HPDE6-E6E7 (cell line): ENCODE results near the gene ZNF727.
"Not testable (repeated sequence)": the region's sequence is repeated elsewhere in the genome, so short reads cannot be mapped to it uniquely, and the experiment has no call there.

ENCODE experiments used
- DNase-seq: peaks from one replicate; pipeline ENCODE4 v3.0.0; 2011; ENCODE audit warnings: missing footprints; ENCODE audit errors: extremely low spot score

The ZNF727 gene

DNA sequence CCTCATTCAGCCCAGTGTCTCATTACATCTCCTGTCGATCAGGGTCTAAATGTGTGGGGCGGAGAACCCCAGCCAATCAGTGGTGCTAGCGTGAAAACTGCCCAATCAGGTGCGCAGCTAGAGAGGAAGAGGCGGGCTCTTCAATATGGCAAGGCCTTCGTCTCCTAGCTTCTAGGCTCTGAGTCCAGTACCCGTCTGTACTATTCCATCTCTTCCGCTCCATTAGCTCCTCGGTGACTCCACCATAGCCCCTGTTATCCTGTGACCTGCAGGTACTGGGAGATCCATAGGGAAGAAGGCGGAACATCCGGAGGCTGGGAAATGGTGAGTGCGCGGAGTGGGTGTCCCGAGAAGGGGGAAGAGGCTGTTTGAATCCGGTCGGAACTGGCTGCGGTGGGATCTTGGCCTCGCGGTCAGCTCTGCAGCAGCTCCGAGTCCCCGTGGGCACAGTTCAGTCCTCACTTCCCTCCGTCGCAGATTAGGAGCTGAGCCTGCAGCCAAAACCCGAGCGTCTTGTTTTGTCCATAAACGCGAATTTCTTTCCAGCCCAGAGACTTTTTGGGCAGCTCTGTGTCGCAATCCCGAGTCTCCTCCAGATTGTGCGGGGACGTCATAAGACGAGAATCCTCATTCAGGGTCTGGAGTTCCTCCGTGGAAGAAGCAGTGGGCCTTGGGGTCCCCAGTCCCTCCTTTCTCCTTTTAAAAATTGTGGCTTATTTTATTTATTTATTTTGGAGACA, at the start of gene ZNF727:
Gene ZNF727 (plus strand): TSS at position 134 of the 740 bp plus-strand sequence. CDS start 188 bp downstream, at position 322.
- no peak for DNase-seq

DNA sequence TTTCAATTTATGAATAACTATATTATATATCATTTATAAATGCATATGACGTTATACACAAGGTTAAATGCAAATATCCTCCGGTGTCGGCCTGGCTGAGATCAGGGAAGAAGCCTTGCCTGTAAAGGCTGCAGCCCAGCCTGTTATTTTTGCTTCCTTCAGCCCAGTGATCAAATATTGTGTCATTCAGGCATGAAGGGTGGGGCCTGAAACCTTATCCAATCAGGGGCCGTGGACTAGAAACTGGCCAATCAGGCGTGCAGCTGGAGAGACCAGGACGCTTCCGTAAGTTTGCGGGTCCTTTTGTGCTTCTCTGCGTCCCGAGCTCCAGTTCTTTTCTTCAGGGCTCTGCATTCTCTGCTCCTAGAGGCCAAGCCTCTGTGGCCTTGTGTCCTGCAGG, 46.7 kb upstream of the ZNF727 start, which contains the start of gene ZNF722:
Gene ZNF722 (plus strand): TSS at position 301 of the 400 bp plus-strand sequence. CDS start 113 bp downstream, outside the sequence.
- DNase-seq = no peak

DNA sequence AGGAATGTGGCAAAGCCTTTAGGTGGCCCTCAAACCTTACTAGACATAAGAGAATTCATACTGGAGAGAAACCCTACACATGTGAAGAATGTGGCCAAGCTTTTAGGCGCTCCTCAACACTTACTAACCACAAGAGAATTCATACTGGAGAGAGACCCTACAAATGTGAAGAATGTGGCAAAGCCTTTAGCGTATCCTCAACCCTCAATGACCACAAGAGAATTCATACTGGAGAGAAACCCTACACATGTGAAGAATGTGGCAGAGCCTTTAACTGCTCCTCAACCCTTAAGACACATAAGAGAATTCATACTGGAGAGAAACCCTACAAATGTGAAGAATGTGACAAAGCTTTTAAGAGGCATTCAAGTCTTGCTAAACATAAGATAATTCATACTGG, 29.7 kb upstream of the ZNF727 start:
- not testable (repeated sequence) for DNase-seq

DNA sequence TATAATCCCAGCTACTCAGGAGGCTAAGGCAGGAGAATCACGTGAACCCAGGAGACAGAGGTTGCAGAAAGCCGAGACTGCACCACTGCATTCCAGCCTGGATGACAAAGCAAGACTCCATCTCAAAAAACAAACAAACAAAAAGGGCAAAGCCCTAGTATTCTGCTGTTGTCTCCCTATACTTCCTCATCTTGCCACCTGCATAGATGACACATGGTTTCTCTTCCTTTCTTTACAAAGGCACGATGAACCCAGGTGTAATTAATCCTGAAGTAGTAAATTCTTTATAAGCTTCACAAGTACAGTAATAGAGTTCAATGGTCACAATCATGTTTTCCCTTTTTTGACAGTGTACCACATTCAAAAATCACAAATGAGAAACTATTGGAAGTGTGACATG, 9.8 kb upstream of the ZNF727 start:
- no peak for DNase-seq

DNA sequence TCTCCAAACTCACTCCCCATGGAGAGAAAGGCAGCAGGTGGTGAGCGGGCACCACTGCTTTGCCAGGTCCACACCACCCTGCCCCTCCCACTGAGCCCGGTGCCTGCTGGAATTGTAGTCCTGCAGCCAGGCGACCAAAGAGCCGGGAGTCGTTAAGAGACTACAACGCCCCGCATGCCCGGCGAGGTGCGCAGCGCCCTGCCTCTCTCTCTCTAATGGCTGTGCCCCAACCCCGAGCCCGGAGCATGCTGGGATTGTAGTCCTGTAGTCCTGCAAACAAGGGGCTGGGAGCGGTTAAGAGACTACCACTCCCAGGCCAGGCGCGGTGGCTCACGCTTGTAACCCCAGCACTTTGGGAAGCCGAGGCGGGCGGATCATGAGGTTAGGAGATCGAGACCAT, 8.1 kb upstream of the ZNF727 start:
- DNase-seq = no peak

DNA sequence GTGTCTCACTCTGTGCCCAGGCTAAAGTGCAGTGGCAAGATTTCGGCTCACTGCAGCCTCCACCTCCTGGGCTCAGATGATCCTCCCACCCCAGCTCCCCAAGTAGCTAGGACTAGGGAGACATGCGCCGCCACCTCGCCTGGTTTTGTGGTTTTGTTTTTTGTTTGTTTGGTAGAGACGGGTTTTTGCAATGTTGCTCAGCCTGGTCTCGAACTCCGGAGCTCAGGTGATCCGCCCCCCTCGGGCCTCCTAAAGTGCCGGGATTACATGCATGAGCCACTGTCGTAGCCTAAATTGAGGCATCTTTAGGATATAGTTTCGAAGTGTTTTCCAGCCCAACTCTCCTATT, 781 bp downstream of the ZNF727 start:
- DNase-seq = no peak

DNA sequence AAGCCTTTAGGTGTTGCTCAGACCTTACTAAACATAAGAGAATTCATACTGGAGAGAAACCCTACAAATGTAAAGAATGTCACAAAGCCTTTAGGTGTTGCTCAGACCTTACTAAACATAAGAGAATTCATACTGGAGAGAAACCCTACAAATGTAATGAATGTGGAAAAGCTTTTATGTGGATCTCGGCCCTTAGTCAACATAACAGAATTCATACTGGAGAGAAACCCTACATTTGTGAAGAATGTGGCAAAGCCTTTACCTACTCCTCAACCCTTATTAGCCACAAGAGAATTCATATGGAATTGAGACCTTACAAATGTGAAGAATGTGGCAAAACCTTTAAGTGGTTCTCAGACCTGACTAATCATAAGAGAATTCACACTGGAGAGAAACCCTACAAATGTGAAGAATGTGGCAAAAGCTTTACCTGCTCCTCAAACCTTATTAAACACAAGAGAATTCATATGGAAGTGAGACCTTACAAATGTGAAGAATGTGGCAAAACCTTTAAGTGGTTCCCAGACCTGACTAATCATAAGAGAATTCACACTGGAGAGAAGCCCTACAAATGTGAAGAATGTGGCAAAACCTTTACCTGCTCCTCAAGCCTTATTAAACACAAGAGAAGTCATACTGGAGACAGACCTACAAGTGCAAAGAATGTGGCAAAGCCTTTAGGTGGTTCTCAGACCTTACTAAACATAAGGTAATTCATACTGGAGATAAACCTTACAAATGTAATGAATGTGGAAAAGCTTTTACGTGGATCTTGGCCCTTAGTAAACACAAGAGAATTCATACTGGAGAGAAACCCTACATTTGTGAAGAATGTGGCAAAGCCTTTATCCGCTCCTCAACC, 32.8 kb downstream of the ZNF727 start:
- not testable (repeated sequence) for DNase-seq

DNA sequence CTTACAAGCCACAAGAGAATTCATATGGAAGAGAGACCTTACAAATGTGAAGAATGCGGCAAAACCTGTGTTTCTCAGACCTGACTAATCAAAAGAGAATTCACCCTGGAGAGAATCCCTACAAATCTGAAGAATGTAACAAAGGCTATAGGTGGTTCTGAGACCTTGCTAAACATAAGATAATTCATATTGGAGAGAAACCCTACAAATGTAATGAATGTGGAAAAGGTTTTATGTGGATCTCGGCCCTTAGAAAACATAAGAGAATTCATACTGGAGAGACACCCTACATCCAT, 33.4 kb downstream of the ZNF727 start:
- DNase-seq = no peak

DNA sequence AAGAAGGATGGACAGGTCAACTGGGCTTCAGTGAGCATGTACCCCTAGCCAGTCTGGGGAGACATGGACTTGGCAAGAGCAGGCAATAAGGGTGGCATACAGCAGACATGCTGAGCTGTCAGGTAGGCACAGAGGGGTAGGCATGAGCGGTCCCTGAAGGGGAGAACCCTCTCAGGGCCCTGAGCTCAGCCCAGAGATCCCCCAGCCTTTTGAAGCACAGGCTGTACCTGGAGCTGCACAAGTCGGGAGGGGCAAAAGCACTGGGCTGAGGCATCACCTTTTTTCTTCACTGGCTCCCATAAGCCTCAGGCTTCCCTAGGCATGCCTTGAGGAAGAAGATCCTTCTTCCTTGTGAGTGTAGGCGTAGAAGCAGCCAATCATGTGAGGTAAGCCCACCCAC, 42.3 kb downstream of the ZNF727 start:
- no peak for DNase-seq

DNA sequence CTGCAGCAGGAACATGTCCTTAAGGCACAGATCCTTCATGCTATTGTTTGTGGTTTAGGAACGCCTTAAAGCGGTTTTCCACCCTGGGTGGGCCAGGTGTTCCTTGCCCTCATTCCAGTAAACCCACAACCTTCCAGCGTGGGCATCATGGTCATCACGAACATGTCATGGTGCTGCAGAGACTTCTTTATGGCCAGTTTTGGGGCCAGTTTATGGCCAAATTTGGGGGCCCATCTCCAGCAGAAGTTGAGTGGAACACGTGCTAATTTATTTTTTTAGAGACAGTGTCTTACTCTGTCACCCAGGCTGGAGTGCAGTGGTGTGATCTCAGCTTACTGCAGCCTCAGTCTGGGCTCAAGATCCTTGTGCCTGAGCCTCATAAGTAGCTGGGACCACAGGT, 43.6 kb downstream of the ZNF727 start:
- not testable (repeated sequence) for DNase-seq
